ENCODE data around the gene BBS9. TPM values are rescaled to one million over a fixed set of nuclear protein-coding genes. Genes with fewer than 3 reads are reported as not detected.
"Not testable (repeated sequence)": the region's sequence is repeated elsewhere in the genome, so short reads cannot be mapped to it uniquely, and the experiment has no call there.

The BBS9 gene
- total RNA-seq, 1 experiment from 2014 or later: 18.7 TPM

GRCh38 chr7:33428415-33428814, 299.1 kb downstream of the BBS9 start:
- no peak for DNase-seq (ENCODE audit: low spot score)

GRCh38 chr7:33431543-33431942, 302.2 kb downstream of the BBS9 start:
- no peak for DNase-seq (ENCODE audit: low spot score)

- peak; percentile 64 for DNase-seq (ENCODE audit: low spot score)
Measured at GRCh38 chr7:33432821-33433220, 303.5 kb downstream of the BBS9 start.

GRCh38 chr7:33433357-33433756, 304.0 kb downstream of the BBS9 start:
- no peak for DNase-seq (ENCODE audit: low spot score)

GRCh38 chr7:33444511-33444910, 315.1 kb downstream of the BBS9 start:
- no peak for DNase-seq (ENCODE audit: low spot score)

- no peak for DNase-seq (ENCODE audit: low spot score)
Measured at GRCh38 chr7:33446551-33446950, 317.2 kb downstream of the BBS9 start.

GRCh38 chr7:33448035-33448434, 318.7 kb downstream of the BBS9 start:
- no peak for DNase-seq (ENCODE audit: low spot score)

- DNase-seq (ENCODE audit: low spot score): no peak
Measured at GRCh38 chr7:33449847-33450246, 320.5 kb downstream of the BBS9 start.

GRCh38 chr7:33452805-33453502, 323.6 kb downstream of the BBS9 start:
- no peak for DNase-seq (ENCODE audit: low spot score)

- no peak for DNase-seq (ENCODE audit: low spot score)
Measured at GRCh38 chr7:33457039-33457438, 327.7 kb downstream of the BBS9 start.

GRCh38 chr7:33458581-33458980, 329.2 kb downstream of the BBS9 start:
- DNase-seq (ENCODE audit: low spot score): no peak

- DNase-seq (ENCODE audit: low spot score): peak; percentile 60
Measured at GRCh38 chr7:33459340-33459751, 330.0 kb downstream of the BBS9 start.

- DNase-seq (ENCODE audit: low spot score): no peak
Measured at GRCh38 chr7:33463131-33463530, 333.8 kb downstream of the BBS9 start.

GRCh38 chr7:33466203-33466602, 336.8 kb downstream of the BBS9 start:
- DNase-seq (ENCODE audit: low spot score): no peak

- no peak for DNase-seq (ENCODE audit: low spot score)
Measured at GRCh38 chr7:33471636-33472242, 342.4 kb downstream of the BBS9 start.

- no peak for DNase-seq (ENCODE audit: low spot score)
Measured at GRCh38 chr7:33472348-33473025, 343.1 kb downstream of the BBS9 start.

- DNase-seq (ENCODE audit: low spot score): no peak
Measured at GRCh38 chr7:33477719-33478480, 348.5 kb downstream of the BBS9 start.

GRCh38 chr7:33484476-33484875, 355.1 kb downstream of the BBS9 start:
- DNase-seq (ENCODE audit: low spot score): not testable (repeated sequence)

GRCh38 chr7:33485747-33486493, 356.6 kb downstream of the BBS9 start:
- DNase-seq (ENCODE audit: low spot score): no peak

GRCh38 chr7:33486633-33487032, 357.3 kb downstream of the BBS9 start:
- no peak for DNase-seq (ENCODE audit: low spot score)

- no peak for DNase-seq (ENCODE audit: low spot score)
Measured at GRCh38 chr7:33487998-33488682, 358.8 kb downstream of the BBS9 start.
